Osteocyte (in vitro differentiated cells): ENCODE results near the gene TAAR9. TPM values are rescaled to one million over a fixed set of nuclear protein-coding genes. Genes with fewer than 3 reads are reported as not detected.

Experiments used
- DNase-seq: peaks from one replicate; pipeline ENCODE4 v3.0.0; 2021; ENCODE audit warnings: mixed read lengths; ENCODE audit not compliant: unreplicated experiment; ENCODE audit errors: extremely low spot score
- H3K27ac Mint-ChIP-seq: one replicate; pipeline ENCODE4 v1.8.0; 2021; ENCODE audit warnings: mild to moderate bottlenecking, mixed read lengths; ENCODE audit not compliant: unreplicated experiment
- H3K27me3 Mint-ChIP-seq: one replicate; pipeline ENCODE4 v1.8.0; 2021; ENCODE audit warnings: mixed read lengths; ENCODE audit not compliant: unreplicated experiment
- H3K36me3 Mint-ChIP-seq: one replicate; pipeline ENCODE4 v1.8.0; 2021; ENCODE audit warnings: mixed read lengths; ENCODE audit not compliant: unreplicated experiment
- H3K4me1 Mint-ChIP-seq: one replicate; pipeline ENCODE4 v1.8.0; 2021; ENCODE audit warnings: mixed read lengths; ENCODE audit not compliant: unreplicated experiment
- H3K4me3 Mint-ChIP-seq: one replicate; pipeline ENCODE4 v1.8.0; 2021; ENCODE audit warnings: mild to moderate bottlenecking, moderate library complexity, mixed read lengths; ENCODE audit not compliant: unreplicated experiment
- H3K9me3 Mint-ChIP-seq: one replicate; pipeline ENCODE4 v1.8.0; 2021; ENCODE audit warnings: mixed read lengths; ENCODE audit not compliant: unreplicated experiment
- total RNA-seq: library from RNA; stranded (reverse); gene quantifications from 2 replicates; pipeline ENCODE4 v1.2.1, GENCODE V29; 2021
- TF ChIP-seq, protein P1 (sequence below): fragments of 200-600 bp; sonication (generic); IDR thresholded peaks from 2 replicates; pipeline ENCODE4 v1.5.0; 2021; ENCODE audit warnings: antibody characterized with exemption, mild to moderate bottlenecking, moderate library complexity

TAAR9 gene
- total RNA-seq, 1 donor from 2014 or later: not detected

DNA sequence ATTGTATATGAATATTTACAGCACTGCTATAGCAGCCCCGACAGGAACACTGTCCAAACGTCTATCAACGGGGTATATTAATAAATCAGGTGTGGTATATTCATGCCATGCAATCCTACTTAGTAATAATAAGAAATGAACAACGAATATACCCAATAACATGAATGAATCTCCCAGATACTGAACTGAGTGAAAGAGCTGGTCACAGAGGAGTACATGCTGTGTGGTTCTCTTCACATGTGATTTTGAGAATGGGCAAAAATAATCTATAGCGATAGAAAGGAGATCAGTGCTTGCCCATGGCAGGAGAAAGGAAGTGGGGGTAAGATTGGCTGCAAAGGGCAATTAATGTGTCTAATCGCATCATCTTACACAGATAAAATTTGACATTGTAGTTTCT lies 28.3 kb downstream of the TAAR9 start:
- Mint-ChIP-seq H3K27me3 (peaks cover 63% of the 10 kb centered on the region), H3K36me3 (no peaks in the 10 kb centered on the region), H3K4me3 (no peak overlapping the region), H3K27ac (no peak overlapping the region), H3K9me3 (no peaks in the 10 kb centered on the region), H3K4me1 (no peaks in the 10 kb centered on the region)
- no peak for DNase-seq
- TF ChIP-seq, protein P1, sequence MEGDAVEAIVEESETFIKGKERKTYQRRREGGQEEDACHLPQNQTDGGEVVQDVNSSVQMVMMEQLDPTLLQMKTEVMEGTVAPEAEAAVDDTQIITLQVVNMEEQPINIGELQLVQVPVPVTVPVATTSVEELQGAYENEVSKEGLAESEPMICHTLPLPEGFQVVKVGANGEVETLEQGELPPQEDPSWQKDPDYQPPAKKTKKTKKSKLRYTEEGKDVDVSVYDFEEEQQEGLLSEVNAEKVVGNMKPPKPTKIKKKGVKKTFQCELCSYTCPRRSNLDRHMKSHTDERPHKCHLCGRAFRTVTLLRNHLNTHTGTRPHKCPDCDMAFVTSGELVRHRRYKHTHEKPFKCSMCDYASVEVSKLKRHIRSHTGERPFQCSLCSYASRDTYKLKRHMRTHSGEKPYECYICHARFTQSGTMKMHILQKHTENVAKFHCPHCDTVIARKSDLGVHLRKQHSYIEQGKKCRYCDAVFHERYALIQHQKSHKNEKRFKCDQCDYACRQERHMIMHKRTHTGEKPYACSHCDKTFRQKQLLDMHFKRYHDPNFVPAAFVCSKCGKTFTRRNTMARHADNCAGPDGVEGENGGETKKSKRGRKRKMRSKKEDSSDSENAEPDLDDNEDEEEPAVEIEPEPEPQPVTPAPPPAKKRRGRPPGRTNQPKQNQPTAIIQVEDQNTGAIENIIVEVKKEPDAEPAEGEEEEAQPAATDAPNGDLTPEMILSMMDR: no peak

DNA sequence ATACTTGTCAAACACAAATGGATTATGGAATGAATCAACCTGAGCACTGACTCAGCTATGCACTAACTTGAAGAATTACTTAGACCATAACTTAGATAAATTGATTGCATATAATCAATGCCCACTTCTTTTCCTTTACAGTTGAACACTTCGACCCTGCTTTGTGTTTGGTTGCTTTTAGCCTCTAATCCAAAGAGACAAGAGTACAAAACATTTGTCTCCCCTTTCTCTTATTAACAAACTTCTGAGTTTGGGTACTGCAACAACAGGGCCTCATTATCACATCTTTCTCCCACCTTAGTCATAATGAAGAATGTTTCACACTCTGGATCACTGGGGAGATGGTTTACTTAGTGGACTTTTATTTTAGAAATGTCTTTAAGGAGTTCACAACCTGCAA lies 29.5 kb downstream of the TAAR9 start:
- Mint-ChIP-seq H3K9me3 (no peaks in the 10 kb centered on the region), H3K4me3 (no peak overlapping the region), H3K36me3 (no peaks in the 10 kb centered on the region), H3K4me1 (no peaks in the 10 kb centered on the region), H3K27ac (no peak overlapping the region), H3K27me3 (peaks cover 66% of the 10 kb centered on the region)
- TF ChIP-seq, protein P1: no peak
- DNase-seq: no peak

DNA sequence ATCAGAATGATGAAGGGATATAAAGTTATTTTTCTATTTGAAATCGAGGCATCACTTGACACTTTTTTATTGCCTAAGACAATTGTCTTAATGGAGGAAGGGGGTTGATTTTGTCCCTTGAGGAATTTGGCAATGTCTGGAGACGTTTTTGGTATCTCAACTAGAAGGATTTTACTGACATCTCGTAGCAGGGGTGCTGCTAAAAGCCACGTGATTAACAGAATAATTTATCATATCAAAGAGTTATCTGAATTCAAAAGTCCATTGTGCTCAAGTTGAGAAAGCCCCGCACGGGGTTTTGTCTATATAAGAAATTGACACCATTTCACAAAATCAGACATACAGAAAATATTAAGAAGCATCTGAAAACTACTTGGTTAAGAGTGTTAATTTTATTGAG lies 30.5 kb downstream of the TAAR9 start:
- Mint-ChIP-seq H3K36me3 (no peaks in the 10 kb centered on the region), H3K9me3 (no peaks in the 10 kb centered on the region), H3K27me3 (peaks cover 62% of the 10 kb centered on the region), H3K4me3 (no peak overlapping the region), H3K27ac (no peak overlapping the region), H3K4me1 (no peaks in the 10 kb centered on the region)
- TF ChIP-seq, protein P1: no peak
- DNase-seq: no peak

DNA sequence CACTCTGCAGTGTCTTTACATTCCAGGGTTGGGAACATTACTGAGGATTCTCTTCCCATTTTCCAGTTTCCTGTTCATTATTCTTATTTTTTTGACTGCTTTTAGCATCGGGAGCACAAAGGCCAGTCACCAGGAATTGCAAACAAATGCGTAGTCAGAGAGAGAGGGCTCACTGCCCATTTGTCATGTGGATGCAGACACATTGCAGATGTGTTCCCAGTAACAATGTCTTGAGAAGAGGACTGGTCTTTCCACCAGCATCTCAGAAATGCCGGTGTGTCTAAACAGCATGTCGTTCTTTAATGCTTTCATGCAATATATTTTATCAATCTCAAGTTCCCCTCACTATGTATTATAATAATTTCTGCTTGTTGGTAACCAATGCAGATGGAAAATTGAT lies 31.1 kb downstream of the TAAR9 start:
- TF ChIP-seq, protein P1: no peak
- H3K9me3 Mint-ChIP-seq: no peaks in the 10 kb centered on the region
- no peak for DNase-seq
- no peak overlapping the region for H3K4me3 Mint-ChIP-seq
- H3K27me3 Mint-ChIP-seq: peaks cover 62% of the 10 kb centered on the region
- H3K36me3 Mint-ChIP-seq: no peaks in the 10 kb centered on the region
- no peak overlapping the region for H3K27ac Mint-ChIP-seq
- H3K4me1 Mint-ChIP-seq: no peaks in the 10 kb centered on the region

DNA sequence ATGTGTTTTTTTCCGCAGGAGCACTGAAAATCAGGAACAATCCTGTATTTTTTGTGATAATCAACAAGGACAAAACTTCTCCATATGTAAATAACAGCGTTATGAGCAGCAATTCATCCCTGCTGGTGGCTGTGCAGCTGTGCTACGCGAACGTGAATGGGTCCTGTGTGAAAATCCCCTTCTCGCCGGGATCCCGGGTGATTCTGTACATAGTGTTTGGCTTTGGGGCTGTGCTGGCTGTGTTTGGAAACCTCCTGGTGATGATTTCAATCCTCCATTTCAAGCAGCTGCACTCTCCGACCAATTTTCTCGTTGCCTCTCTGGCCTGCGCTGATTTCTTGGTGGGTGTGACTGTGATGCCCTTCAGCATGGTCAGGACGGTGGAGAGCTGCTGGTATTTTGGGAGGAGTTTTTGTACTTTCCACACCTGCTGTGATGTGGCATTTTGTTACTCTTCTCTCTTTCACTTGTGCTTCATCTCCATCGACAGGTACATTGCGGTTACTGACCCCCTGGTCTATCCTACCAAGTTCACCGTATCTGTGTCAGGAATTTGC lies 32.2 kb downstream of the TAAR9 start, which contains the start of gene TAAR6:
TAAR6 (plus strand) TSS at position 102 of the 557 bp plus-strand sequence; CDS start at position 102, 0 bp downstream.
- Mint-ChIP-seq H3K27ac (no peak within 1 kb of the TSS), H3K4me1 (no peaks in the 10 kb centered on the region), H3K27me3 (peaks cover 61% of the 10 kb centered on the region), H3K36me3 (no peaks in the 10 kb centered on the region), H3K4me3 (no peak within 1 kb of the TSS), H3K9me3 (no peaks in the 10 kb centered on the region)
- no peak for DNase-seq
- TF ChIP-seq, protein P1: no peak
